Cardiac muscle cell (in vitro differentiated cells and primary cell): ENCODE measurements around the gene CBX7. TPM values are rescaled to one million over a fixed set of nuclear protein-coding genes. Genes with fewer than 3 reads are reported as not detected.

ENCODE experiments used
- DNase-seq, 2 donors: peaks; one replicate each; pipeline versions ENCODE4 v3.0.0 to v3.0.0-alpha.2; 2010 to 2017; ENCODE audit warnings: low read depth in 1 of 2, low spot score in 1 of 2
- H3K27ac ChIP-seq: fragments of 200-600 bp; sonication (generic); 2 replicates; pipeline ENCODE4 v1.5.1; 2016
- H3K27me3 ChIP-seq: fragments of 200-600 bp; sonication (generic); 2 replicates; pipeline ENCODE4 v1.6.0; 2016; ENCODE audit warnings: control low read depth
- H3K36me3 ChIP-seq: fragments of 200-600 bp; sonication (generic); 2 replicates; pipeline ENCODE4 v1.5.1; 2016; ENCODE audit warnings: control low read depth
- H3K4me1 ChIP-seq: fragments of 200-600 bp; sonication (generic); 2 replicates; pipeline ENCODE4 v1.8.1; 2017; ENCODE audit warnings: low read depth, mild to moderate bottlenecking, mixed run types
- H3K4me3 ChIP-seq: fragments of 200-600 bp; sonication (generic); 2 replicates; pipeline ENCODE4 v1.5.1; 2016; ENCODE audit warnings: mild to moderate bottlenecking
- H3K9me3 ChIP-seq: fragments of 200-600 bp; sonication (generic); 2 replicates; pipeline ENCODE4 v1.5.1; 2017; ENCODE audit warnings: low read depth, mild to moderate bottlenecking, control low read depth
- CTCF ChIP-seq: IDR thresholded peaks from 2 replicates; pipeline ENCODE4 v1.5.1; 2012; ENCODE audit warnings: low read depth, mild to moderate bottlenecking, low read length
- polyA plus RNA-seq: library from polyadenylated mRNA; unstranded; fragments of >200 nt; fragmentation: Nextera tagmentation; extraction: Ambion mirVana; gene quantifications from 2 replicates; pipeline ENCODE4 v1.2.1, GENCODE V29; 2016
- total RNA-seq: library from RNA; depleted of rRNA; stranded (reverse); fragments of >200 nt; gene quantifications from 2 replicates; pipeline ENCODE4 v1.2.3, GENCODE V29; 2016

CBX7 gene
- total and polyA plus RNA-seq, 2 experiments from 2014 or later, result 10.2 to 31.3 TPM

- Histone ChIP-seq H3K4me1 (peaks cover 26% of the 10 kb centered on the region), H3K27ac (peak overlapping the region; percentile 64), H3K36me3 (no peaks in the 10 kb centered on the region), H3K27me3 (no peaks in the 10 kb centered on the region), H3K9me3 (no peaks in the 10 kb centered on the region), H3K4me3 (no peak overlapping the region)
- DNase-seq, result no peak
- TF ChIP-seq CTCF, result no peak
Observed at GRCh38 chr22:39176714-39177455, 24.4 kb upstream of the CBX7 start.

- peak; percentile 81 to 88 for DNase-seq
- TF ChIP-seq CTCF, result no peak
- no peaks in the 10 kb centered on the region for H3K27me3 ChIP-seq
- H3K4me1 ChIP-seq, result peaks cover 26% of the 10 kb centered on the region
- no peak overlapping the region for H3K4me3 ChIP-seq
- H3K9me3 ChIP-seq, result no peaks in the 10 kb centered on the region
- peak overlapping the region; percentile 64 for H3K27ac ChIP-seq
- H3K36me3 ChIP-seq, result no peaks in the 10 kb centered on the region
Observed at GRCh38 chr22:39176143-39176713, 23.7 kb upstream of the CBX7 start.

DNA sequence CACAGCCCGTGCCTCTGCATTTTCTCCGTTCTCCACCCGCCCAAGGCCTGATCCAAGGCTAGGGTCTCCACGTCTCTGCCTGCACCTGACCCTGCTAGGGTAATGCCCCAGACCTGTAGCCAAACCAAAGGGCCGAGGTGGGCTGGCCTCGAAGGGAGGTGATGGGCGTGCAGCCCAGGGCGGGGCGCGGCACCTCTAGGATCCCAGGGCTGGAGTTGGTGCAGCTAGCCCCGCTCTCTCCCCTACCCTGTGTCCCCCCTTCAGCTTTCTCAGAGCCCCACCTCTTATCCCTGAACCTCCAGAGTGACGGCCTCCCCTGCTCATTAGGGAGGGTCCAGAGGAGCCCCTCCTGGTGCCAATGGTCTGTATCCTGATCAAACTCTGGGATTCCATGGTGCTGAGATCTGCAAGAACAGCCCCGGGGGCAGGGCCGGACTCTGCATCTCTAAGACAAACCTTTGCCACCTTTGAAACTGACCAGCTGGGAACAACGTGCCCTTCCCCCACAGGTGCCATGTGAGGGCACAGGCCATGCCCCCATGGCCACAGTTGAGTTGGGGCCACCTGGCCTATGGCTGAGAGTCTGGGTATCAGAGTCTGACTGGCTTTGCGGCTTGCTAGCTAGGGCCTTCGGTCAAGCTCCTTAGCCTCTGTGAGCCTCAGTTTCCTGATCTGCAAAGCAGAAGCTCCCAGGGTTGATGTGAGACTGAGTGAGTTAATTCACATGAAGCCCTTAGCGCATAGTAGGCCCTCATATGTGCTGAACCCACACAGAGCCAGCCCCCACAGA lies 23.1 kb upstream of the CBX7 start:
- no peak overlapping the region for H3K4me3 ChIP-seq
- H3K27me3 ChIP-seq, result no peaks in the 10 kb centered on the region
- H3K36me3 ChIP-seq, result no peaks in the 10 kb centered on the region
- peak overlapping the region; percentile 64 for H3K27ac ChIP-seq
- no peaks in the 10 kb centered on the region for H3K9me3 ChIP-seq
- no peak for TF ChIP-seq CTCF
- peaks cover 26% of the 10 kb centered on the region for H3K4me1 ChIP-seq
- peak in 1 of 2 donors; percentile 23 for DNase-seq

DNA sequence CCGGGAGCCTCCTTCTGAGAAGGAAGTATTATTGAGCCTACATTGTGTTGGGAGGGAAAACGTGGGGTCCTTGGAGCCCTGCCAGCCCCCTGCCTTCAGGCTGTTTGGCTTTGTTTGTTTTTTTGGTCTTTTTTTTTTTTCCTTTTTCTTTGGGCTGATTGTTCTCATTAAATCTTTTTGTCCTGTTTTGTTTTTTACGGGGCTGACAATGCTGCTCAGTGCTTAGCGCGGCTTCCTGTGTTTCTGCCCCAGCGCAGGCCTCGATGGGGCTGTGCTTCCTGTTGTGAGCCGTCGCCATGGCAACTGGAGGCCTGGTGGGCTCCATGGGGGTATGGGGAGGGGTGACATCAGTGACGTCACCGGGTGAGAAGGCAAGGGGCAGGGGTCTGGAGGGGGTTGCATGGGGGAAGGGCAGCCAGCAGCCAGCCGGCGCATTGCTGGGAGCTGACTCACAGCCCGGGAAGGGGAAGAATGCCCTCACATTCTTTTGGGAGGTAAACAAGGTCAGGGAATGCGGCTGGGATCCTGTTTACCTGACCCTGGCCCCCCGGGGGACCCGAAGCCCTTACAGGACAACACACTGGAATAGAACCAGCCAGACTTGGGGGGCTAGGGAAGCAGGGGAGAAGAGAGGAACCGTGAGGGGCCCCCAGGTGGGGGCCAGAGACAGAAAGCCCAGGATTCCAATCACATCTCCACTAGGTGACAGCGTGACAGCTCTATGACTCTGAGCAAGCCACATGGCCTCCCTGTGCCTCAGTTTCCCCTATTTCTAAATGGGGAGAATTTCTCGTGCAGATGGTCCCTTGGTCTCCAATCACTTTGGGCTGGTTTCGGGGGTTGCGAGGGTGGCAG lies 22.2 kb upstream of the CBX7 start:
- Histone ChIP-seq H3K27ac (peak overlapping the region; percentile 64), H3K27me3 (no peaks in the 10 kb centered on the region), H3K4me3 (no peak overlapping the region), H3K4me1 (peaks cover 26% of the 10 kb centered on the region), H3K9me3 (no peaks in the 10 kb centered on the region), H3K36me3 (no peaks in the 10 kb centered on the region)
- peak; percentile 9 for TF ChIP-seq CTCF
- DNase-seq, result peak; percentile 79 to 98
